Vagina (tissue), 2 donors: Measurements from ENCODE around the gene STX3.

Experiments
- CTCF ChIP-seq, 3 experiments: fragments of 450-650 bp in 2 of 3; fragments of 200-600 bp in 1 of 3; sonication (generic) in 1 of 3; IDR thresholded peaks; one replicate each; pipeline ENCODE4 v1.5.1; 2017 to 2019; ENCODE audit warnings: antibody characterized with exemption in 3 of 3, mild to moderate bottlenecking in 2 of 3, moderate library complexity in 2 of 3
- POLR2A ChIP-seq, 2 donors: fragments of 450-650 bp; IDR thresholded peaks; one replicate each; pipeline ENCODE4 v1.6.1; 2017; ENCODE audit warnings: antibody characterized with exemption in 2 of 2, mild to moderate bottlenecking in 2 of 2, moderate library complexity in 2 of 2

- TF ChIP-seq CTCF (IDR thresholded peaks at IDR 0.05) (no peak), POLR2A (IDR thresholded peaks at IDR 0.05) (no peak)
Observed at GRCh38 chr11:59767225-59767611, 12.0 kb downstream of the STX3 start.
